Esophagus muscularis mucosa (tissue), 4 donors: ENCODE data around the gene RFPL1. TPM values are rescaled to one million over a fixed set of nuclear protein-coding genes. Genes with fewer than 3 reads are reported as not detected.

Experiments
- DNase-seq: peaks from one replicate; pipeline ENCODE4 v3.0.0-alpha.2; 2017; ENCODE audit errors: extremely low spot score
- H3K27ac ChIP-seq, 4 donors: fragments of 200-600 bp; sonication (generic); replicated peaks in 1 of 4; 1 replicate in 3 of 4; 2 replicates in 1 of 4; pipeline ENCODE4 v1.5.1; 2016 to 2019; ENCODE audit warnings: mild to moderate bottlenecking in 1 of 4
- H3K27me3 ChIP-seq, 4 donors: fragments of 200-600 bp; sonication (generic); one replicate each; pipeline versions ENCODE4 v1.5.1 to v1.6.0; 2016 to 2019
- H3K36me3 ChIP-seq, 4 donors: fragments of 200-600 bp; sonication (generic); one replicate each; pipeline ENCODE4 v1.5.1; 2016 to 2019
- H3K4me1 ChIP-seq, 4 donors: fragments of 200-600 bp; sonication (generic); one replicate each; pipeline ENCODE4 v1.5.1; 2016 to 2019
- H3K4me3 ChIP-seq, 4 donors: fragments of 200-600 bp; sonication (generic); 1 replicate in 2 of 4; 2 replicates in 2 of 4; pipeline ENCODE4 v1.5.1; 2016 to 2019; ENCODE audit warnings: mild to moderate bottlenecking in 4 of 4, moderate library complexity in 1 of 4
- H3K9me3 ChIP-seq, 4 donors: fragments of 200-600 bp; sonication (generic); 1 replicate in 3 of 4; 2 replicates in 1 of 4; pipeline ENCODE4 v1.5.1; 2016 to 2019
- EP300 ChIP-seq: sonication (generic); formaldehyde crosslinking; IDR thresholded peaks from one replicate; pipeline ENCODE4 v1.6.1; 2017; ENCODE audit warnings: antibody characterized with exemption
- POLR2A ChIP-seq: fragments of 450-650 bp; IDR thresholded peaks from one replicate; pipeline ENCODE4 v1.6.1; 2017; ENCODE audit warnings: antibody characterized with exemption, moderate library complexity, mild to moderate bottlenecking, low read depth
- POLR2AphosphoS5 ChIP-seq, 2 donors: sonication (generic); formaldehyde crosslinking; IDR thresholded peaks; one replicate each; pipeline ENCODE4 v1.6.1; 2017; ENCODE audit warnings: antibody characterized with exemption in 2 of 2
- WGBS: methylation state at CpG from one replicate; pipeline ENCODE4 v1.1.5; 2018; 5-methylcytosine and 5-hydroxymethylcytosine counted together
- intact Hi-C: fragments of 100-400 bp; cut with DNase I; formaldehyde crosslinking; loops from one replicate; pipeline ENCODE4 v1.15.1; 2023
- total RNA-seq, 4 donors: library from RNA; depleted of rRNA; stranded (reverse); fragments of >200 nt; gene quantifications; one replicate each; pipeline versions ENCODE4 v1.1.0 to v1.2.1, GENCODE V29; 2016
- TF ChIP-seq, protein P1 (sequence below), 3 experiments: fragments of 200-600 bp in 2 of 3; fragments of 450-650 bp in 1 of 3; sonication (generic) in 2 of 3; IDR thresholded peaks; one replicate each; pipeline ENCODE4 v1.5.1; 2017 to 2019; ENCODE audit warnings: antibody characterized with exemption in 3 of 3, mild to moderate bottlenecking in 2 of 3, moderate library complexity in 1 of 3

Gene RFPL1
- total RNA-seq, 4 donors from 2014 or later, result not detected

DNA sequence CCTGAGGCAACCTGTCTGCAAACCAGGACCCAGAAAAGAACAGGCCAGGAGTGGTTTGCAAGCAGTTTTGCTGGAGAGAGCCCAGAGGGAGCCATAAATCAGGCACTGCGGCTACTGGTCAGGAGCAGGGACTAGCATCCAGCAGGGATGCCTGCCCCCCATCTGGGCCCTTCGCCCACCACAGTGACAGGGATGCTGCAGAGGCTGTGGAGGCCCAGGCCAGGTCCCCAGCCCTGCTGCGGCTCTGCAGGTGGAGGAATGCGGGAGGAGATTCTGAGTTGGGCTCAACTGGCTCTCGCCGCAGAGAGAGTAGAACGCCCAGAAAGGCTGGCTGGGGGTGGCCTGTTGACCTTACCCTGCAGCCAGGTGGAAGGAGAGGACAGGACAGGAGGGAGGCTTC, 25.2 kb downstream of the RFPL1 start:
- no CpG with 5 or more reads among the region's 7 CpGs for WGBS
- intact Hi-C loops, result no loop called here
- no peak for TF ChIP-seq EP300
- TF ChIP-seq POLR2AphosphoS5 (IDR thresholded peaks at IDR 0.05), result no peak
- TF ChIP-seq, protein P1, sequence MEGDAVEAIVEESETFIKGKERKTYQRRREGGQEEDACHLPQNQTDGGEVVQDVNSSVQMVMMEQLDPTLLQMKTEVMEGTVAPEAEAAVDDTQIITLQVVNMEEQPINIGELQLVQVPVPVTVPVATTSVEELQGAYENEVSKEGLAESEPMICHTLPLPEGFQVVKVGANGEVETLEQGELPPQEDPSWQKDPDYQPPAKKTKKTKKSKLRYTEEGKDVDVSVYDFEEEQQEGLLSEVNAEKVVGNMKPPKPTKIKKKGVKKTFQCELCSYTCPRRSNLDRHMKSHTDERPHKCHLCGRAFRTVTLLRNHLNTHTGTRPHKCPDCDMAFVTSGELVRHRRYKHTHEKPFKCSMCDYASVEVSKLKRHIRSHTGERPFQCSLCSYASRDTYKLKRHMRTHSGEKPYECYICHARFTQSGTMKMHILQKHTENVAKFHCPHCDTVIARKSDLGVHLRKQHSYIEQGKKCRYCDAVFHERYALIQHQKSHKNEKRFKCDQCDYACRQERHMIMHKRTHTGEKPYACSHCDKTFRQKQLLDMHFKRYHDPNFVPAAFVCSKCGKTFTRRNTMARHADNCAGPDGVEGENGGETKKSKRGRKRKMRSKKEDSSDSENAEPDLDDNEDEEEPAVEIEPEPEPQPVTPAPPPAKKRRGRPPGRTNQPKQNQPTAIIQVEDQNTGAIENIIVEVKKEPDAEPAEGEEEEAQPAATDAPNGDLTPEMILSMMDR (IDR thresholded peaks at IDR 0.05), result no peak
- TF ChIP-seq POLR2A, result no peak

DNA sequence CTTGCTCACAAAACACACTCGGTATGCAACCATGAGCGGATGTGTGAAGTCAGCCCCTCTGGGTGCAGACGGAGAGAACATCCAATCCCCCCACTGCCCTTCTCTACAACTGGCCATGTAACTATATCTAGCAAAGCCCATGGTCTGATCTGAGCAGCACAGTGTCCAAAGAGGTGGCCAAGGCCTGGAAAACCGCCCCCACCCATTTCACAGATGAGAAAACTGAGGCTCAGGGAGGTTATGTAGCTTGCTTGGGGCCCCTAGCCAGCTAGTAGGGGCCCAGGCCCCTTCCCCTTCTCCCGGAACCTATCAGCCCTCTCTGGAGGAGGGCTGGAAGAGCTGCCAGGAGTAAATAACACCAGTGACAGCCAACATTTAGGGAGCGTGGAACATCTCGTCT, 26.2 kb downstream of the RFPL1 start:
- WGBS, result 80% methylated on average over 5 of the region's 7 CpGs

More for the DNA sequence above, 25.2 kb downstream of the RFPL1 start:
- Histone ChIP-seq H3K9me3 (no peaks in the 10 kb centered on the region), H3K4me3 (no peak overlapping the region), H3K27ac (no peak overlapping the region), H3K36me3 (no peaks in the 10 kb centered on the region), H3K27me3 (peaks cover 0 to 5% (median 0%) of the 10 kb centered on the region in 4 donors), H3K4me1 (no peaks in the 10 kb centered on the region)
- DNase-seq, result no peak

DNA sequence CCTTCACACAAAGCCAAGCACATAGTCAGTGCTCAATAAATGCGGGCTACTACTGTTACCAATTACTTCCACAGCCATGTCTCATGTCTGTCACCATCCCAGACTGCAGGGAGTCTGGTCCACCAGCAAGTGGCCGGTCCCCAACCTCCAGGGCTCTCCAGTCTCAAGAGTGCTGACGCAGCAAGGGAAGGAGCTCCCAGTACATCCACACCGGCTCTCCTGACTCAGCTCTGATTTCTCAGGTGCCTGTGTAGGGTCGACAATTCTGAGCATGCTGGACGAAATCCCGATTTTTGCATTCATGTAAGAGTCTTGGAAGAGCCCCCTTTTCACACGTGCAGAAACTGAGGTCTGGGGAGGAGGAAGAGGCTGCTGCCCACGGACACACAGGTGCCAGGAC, 31.4 kb downstream of the RFPL1 start:
- H3K27me3 ChIP-seq, result peaks cover 0 to 43% (median 0%) of the 10 kb centered on the region in 4 donors
- H3K27ac ChIP-seq, result no peak overlapping the region
- no peaks in the 10 kb centered on the region for H3K9me3 ChIP-seq
- no peaks in the 10 kb centered on the region for H3K36me3 ChIP-seq
- peak overlapping the region in 2 of 4 donors; percentile 35 to 55 for H3K4me3 ChIP-seq
- peaks cover 10 to 12% (median 10%) of the 10 kb centered on the region in 4 donors for H3K4me1 ChIP-seq
- intact Hi-C loops, result no loop called here
- no peak for DNase-seq
- TF ChIP-seq POLR2A, result no peak
- TF ChIP-seq, protein P1 (IDR thresholded peaks at IDR 0.05), result no peak
- TF ChIP-seq EP300, result no peak
- TF ChIP-seq POLR2AphosphoS5 (IDR thresholded peaks at IDR 0.05), result no peak
- WGBS, result 75% methylated on average over 2 of the region's 9 CpGs

More for the DNA sequence above, 26.2 kb downstream of the RFPL1 start:
- no peak overlapping the region for H3K4me3 ChIP-seq
- H3K36me3 ChIP-seq, result no peaks in the 10 kb centered on the region
- intact Hi-C loops, result no loop called here
- H3K27me3 ChIP-seq, result peaks cover 0 to 10% (median 0%) of the 10 kb centered on the region in 4 donors
- no peak overlapping the region for H3K27ac ChIP-seq
- H3K4me1 ChIP-seq, result no peaks in the 10 kb centered on the region
- no peak for TF ChIP-seq POLR2A
- DNase-seq, result no peak
- H3K9me3 ChIP-seq, result no peaks in the 10 kb centered on the region

DNA sequence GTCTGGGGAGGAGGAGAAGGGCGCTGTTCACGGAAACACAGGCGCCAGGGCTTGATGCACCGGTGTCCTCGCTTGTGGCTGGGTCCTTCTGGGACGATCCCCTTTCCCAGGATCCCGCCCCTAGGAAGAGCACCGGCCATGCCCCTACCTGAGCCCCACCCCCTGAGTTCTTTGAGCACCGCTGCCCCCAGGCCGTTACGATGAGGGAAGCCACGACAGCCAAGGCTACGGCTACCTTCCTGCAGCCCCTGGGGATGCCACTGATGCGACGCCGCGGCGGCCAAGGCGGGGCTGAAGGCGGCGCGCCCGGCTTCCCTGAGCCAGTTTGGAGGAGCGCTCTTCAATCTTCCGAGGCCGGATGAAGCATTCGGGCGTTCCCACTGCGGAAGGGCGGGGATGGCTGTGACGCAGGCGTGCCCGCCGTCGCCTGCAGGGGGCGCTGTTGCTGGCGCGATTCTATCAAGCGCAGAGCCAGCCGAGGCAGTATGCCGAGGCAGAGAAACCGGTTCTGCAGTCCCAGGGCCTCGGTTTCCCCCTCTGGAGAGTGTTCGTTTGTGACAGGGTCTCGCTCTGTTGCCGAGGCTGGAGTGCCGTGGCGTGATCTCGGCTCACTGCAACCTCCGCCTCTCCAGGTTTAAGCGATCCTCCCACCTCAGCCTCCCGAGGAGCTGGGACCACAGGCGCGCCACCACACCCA, 31.9 kb downstream of the RFPL1 start:
- 20% methylated on average over 47 of the region's 54 CpGs for WGBS
- H3K4me3 ChIP-seq, result peak overlapping the region; percentile 28 to 55 (median 32)
- TF ChIP-seq, protein P1 (IDR thresholded peaks at IDR 0.05), result peak; percentile 60 to 79 (median 67)
- TF ChIP-seq POLR2AphosphoS5 (IDR thresholded peaks at IDR 0.05), result peak in 1 of 2 donors; percentile 48
- TF ChIP-seq POLR2A, result no peak
- TF ChIP-seq EP300, result no peak
- no peaks in the 10 kb centered on the region for H3K9me3 ChIP-seq
- H3K36me3 ChIP-seq, result no peaks in the 10 kb centered on the region
- intact Hi-C loops, result no loop called here
- H3K27ac ChIP-seq, result no peak overlapping the region
- peaks cover 10 to 12% (median 10%) of the 10 kb centered on the region in 4 donors for H3K4me1 ChIP-seq
- H3K27me3 ChIP-seq, result peaks cover 0 to 49% (median 0%) of the 10 kb centered on the region in 4 donors
- no peak for DNase-seq

DNA sequence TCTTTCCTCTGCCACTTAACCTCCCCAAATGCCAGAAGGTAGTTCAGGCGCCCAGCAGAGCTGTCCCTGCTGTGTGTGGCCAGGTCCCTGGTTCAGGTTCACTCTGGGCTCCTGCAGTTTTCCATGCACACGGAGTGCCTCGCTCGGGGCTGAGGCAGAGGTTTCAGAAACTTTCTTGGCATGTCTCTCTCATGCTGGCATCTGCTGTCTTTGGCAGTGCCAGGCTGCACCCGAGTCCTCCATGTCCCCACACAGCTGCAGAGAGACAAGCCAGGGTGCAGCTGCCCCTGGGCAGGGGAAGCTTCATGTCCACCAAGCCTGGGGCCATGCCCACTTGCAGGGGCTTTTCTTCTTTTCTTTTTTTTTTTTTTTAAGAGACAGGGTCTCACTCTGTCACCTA, 34.6 kb downstream of the RFPL1 start:
- Histone ChIP-seq H3K27ac (no peak overlapping the region), H3K9me3 (no peaks in the 10 kb centered on the region), H3K27me3 (peaks cover 0 to 53% (median 0%) of the 10 kb centered on the region in 4 donors), H3K4me3 (no peak overlapping the region), H3K36me3 (no peaks in the 10 kb centered on the region), H3K4me1 (peaks cover 10 to 17% (median 11%) of the 10 kb centered on the region in 4 donors)
- DNase-seq, result no peak
- TF ChIP-seq, protein P1 (IDR thresholded peaks at IDR 0.05), result no peak
- TF ChIP-seq POLR2A (no peak), EP300 (no peak), POLR2AphosphoS5 (IDR thresholded peaks at IDR 0.05) (no peak)
- 80% methylated on average over 1 of the region's 5 CpGs for WGBS
- intact Hi-C loops, result no loop called here
